ENCODE data around the gene BMP7.

- TF ChIP-seq CTCF (IDR thresholded peaks at IDR 0.05), result no peak
- TF ChIP-seq POLR2A (IDR thresholded peaks at IDR 0.05), result no peak
Measured at GRCh38 chr20:57225830-57226229, 40.6 kb downstream of the BMP7 start.

Data from thyroid gland (tissue), 4 donors.